ENCODE data around the gene RFC1.

- TF ChIP-seq CTCF (IDR thresholded peaks at IDR 0.05) = no peak
- no peak for TF ChIP-seq POLR2A (IDR thresholded peaks at IDR 0.05)
These were observed 30.6 kb downstream of the RFC1 start for GRCh38 chr4:39335566-39335965.
